Measurements from ENCODE around the gene ANKMY1. TPM values are rescaled to one million over a fixed set of nuclear protein-coding genes. Genes with fewer than 3 reads are reported as not detected.
"Not testable (repeated sequence)": the region's sequence is repeated elsewhere in the genome, so short reads cannot be mapped to it uniquely, and the experiment has no call there.

ANKMY1 gene
- total RNA-seq, 2 donors from 2014 or later = 18.5 to 19.9 TPM

- DNase-seq (no peak), ATAC-seq (no peak)
- intact Hi-C loops (cut with DNase I, micrococcal nuclease) = no loop called here
Measured at GRCh38 chr2:240529344-240529999, 28.3 kb downstream of the ANKMY1 start.

- DNase-seq (no peak), ATAC-seq (no peak)
- intact Hi-C loops (cut with DNase I, micrococcal nuclease) = no loop called here
Measured at GRCh38 chr2:240528406-240529040, 29.3 kb downstream of the ANKMY1 start.

- no peak for DNase-seq
- ATAC-seq = no peak
- intact Hi-C loops (cut with DNase I, micrococcal nuclease) = no loop called here
Measured at GRCh38 chr2:240527153-240527750, 30.5 kb downstream of the ANKMY1 start.

GRCh38 chr2:240526521-240526920 is 31.3 kb downstream of the ANKMY1 start:
- no peak for ATAC-seq
- no peak for DNase-seq
- intact Hi-C loops (cut with DNase I, micrococcal nuclease) = no loop called here

- intact Hi-C loops (cut with DNase I, micrococcal nuclease) = no loop called here
- no peak for DNase-seq
- ATAC-seq = no peak
Measured at GRCh38 chr2:240525802-240526201, 32.0 kb downstream of the ANKMY1 start.

- intact Hi-C loops (cut with DNase I, micrococcal nuclease) = no loop called here
- DNase-seq (no peak), ATAC-seq (no peak)
Measured at GRCh38 chr2:240524963-240525718, 32.6 kb downstream of the ANKMY1 start.

- no peak for ATAC-seq
- no peak for DNase-seq
- intact Hi-C loops (cut with DNase I, micrococcal nuclease) = no loop called here
Measured at GRCh38 chr2:240523451-240524281, 34.1 kb downstream of the ANKMY1 start.

- ATAC-seq = no peak
- intact Hi-C loops (cut with DNase I, micrococcal nuclease) = no loop called here
- DNase-seq = no peak
Measured at GRCh38 chr2:240522406-240522805, 35.4 kb downstream of the ANKMY1 start.

- ATAC-seq; intact Hi-C loops (cut with DNase I, micrococcal nuclease); DNase-seq: not testable (repeated sequence)
Measured at GRCh38 chr2:240521885-240522284, 35.9 kb downstream of the ANKMY1 start.

GRCh38 chr2:240520974-240521350 is 36.8 kb downstream of the ANKMY1 start:
- no peak for DNase-seq
- no peak for ATAC-seq
- intact Hi-C loops (cut with DNase I, micrococcal nuclease) = no loop called here

- intact Hi-C loops (cut with DNase I, micrococcal nuclease) = no loop called here
- ATAC-seq = peak; percentile 14
- DNase-seq = no peak
Measured at GRCh38 chr2:240520130-240520973, 37.4 kb downstream of the ANKMY1 start.

- ATAC-seq = no peak
- DNase-seq = no peak
- intact Hi-C loops (cut with DNase I, micrococcal nuclease) = loop anchor here in 1 of 2 donors (10.0 kb wide), 1 partner anchor 185 kb away; no protein-coding TSS in a partner anchor
Measured at GRCh38 chr2:240519396-240520129, 38.2 kb downstream of the ANKMY1 start.

GRCh38 chr2:240518981-240519380 is 38.8 kb downstream of the ANKMY1 start:
- intact Hi-C loops (cut with DNase I, micrococcal nuclease) = loop anchor here in 1 of 2 donors (10.0 kb wide), 1 partner anchor 186 kb away; no protein-coding TSS in a partner anchor
- DNase-seq = no peak
- ATAC-seq = no peak

- intact Hi-C loops (cut with DNase I, micrococcal nuclease) = loop anchor here in 1 of 2 donors (10.0 kb wide), 1 partner anchor 187 kb away; no protein-coding TSS in a partner anchor
- no peak for DNase-seq
- no peak for ATAC-seq
Measured at GRCh38 chr2:240517342-240517741, 40.4 kb downstream of the ANKMY1 start.

GRCh38 chr2:240514631-240515030 is 43.2 kb downstream of the ANKMY1 start:
- no peak for ATAC-seq
- no peak for DNase-seq
- intact Hi-C loops (cut with DNase I, micrococcal nuclease) = loop anchor here in 1 of 2 donors (10.0 kb wide), 1 partner anchor 190 kb away; no protein-coding TSS in a partner anchor

GRCh38 chr2:240513549-240514287 is 44.1 kb downstream of the ANKMY1 start:
- peak; percentile 74 to 91 for DNase-seq
- intact Hi-C loops (cut with DNase I, micrococcal nuclease) = loop anchor here in 1 of 2 donors (10.0 kb wide), 1 partner anchor 191 kb away; no protein-coding TSS in a partner anchor
- peak; percentile 97 for ATAC-seq

All from left colon (tissue), 2 donors.